ENCODE results near the gene PTK6.

Gene PTK6

DNA sequence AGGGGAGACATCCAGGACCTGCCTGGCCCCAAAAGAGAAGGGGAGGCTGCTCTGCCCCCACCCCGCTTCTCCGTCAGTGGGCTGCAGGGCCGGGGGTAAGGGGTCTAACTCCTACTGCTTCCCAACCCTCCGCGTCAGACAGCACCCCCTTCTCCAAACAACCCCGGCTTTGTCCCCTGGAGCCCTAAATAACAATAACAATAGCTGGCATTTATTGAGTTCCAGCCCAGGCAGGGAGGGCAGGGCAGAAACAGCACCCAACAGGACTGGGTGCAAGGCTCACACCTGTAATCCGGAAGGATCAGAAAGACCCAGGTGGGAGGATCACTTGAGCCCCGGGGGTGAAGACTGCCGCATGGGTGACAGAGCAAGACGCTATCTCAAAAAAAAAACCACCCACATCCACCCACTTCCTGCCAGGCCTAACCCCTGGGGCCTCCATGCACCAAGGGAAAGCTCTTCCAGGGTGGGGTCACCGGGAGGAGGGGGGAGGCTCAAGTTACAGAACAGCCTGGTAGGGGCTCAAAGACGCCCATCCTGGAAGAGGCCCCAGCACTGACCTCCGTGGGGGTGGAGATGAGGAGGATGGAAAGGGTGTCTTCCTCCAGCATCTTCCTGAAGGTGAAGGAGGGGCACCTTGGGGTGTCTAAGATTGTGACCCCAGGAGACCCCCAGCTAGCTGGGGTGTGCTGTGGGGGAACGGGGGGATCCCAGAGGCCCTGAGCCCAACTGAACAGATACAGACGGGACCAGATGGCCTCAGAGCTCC lies 15.5 kb upstream of the PTK6 start:
- Histone ChIP-seq H3K4me1 (ENCODE audit: low read length) (no peaks in the 10 kb centered on the region), H3F3A (ENCODE audit: insufficient read depth, low read length) (no peaks in the 10 kb centered on the region), H3K27ac (ENCODE audit: low read length) (no peak overlapping the region), H3K36me3 (replicated peaks; ENCODE audit: insufficient read depth, low read length) (no peaks in the 10 kb centered on the region), H3K4me3 (ENCODE audit: low read length) (no peak overlapping the region), H3K4me2 (ENCODE audit: low read depth, low read length) (no peak overlapping the region), H3K27me3 (replicated peaks; ENCODE audit: insufficient read depth, low read length) (peaks cover 84% of the 10 kb centered on the region), H3K9ac (ENCODE audit: low read length) (no peak overlapping the region), H2AFZ (ENCODE audit: low read length) (no peak overlapping the region), H4K20me1 (ENCODE audit: insufficient read depth, low read length) (no peaks in the 10 kb centered on the region), H3K79me2 (ENCODE audit: low read length) (no peaks in the 10 kb centered on the region), H3K9me2 (replicated peaks; ENCODE audit: insufficient read depth, low read length) (no peaks in the 10 kb centered on the region), H3K9me3 (replicated peaks; ENCODE audit: insufficient read depth, low read length) (no peaks in the 10 kb centered on the region)
- DNase-seq, result no peak
- TF ChIP-seq EZH2 (optimal IDR thresholded peaks at IDR 0.05; ENCODE audit: low read depth, low read length), result no peak
- TF ChIP-seq, protein P1, sequence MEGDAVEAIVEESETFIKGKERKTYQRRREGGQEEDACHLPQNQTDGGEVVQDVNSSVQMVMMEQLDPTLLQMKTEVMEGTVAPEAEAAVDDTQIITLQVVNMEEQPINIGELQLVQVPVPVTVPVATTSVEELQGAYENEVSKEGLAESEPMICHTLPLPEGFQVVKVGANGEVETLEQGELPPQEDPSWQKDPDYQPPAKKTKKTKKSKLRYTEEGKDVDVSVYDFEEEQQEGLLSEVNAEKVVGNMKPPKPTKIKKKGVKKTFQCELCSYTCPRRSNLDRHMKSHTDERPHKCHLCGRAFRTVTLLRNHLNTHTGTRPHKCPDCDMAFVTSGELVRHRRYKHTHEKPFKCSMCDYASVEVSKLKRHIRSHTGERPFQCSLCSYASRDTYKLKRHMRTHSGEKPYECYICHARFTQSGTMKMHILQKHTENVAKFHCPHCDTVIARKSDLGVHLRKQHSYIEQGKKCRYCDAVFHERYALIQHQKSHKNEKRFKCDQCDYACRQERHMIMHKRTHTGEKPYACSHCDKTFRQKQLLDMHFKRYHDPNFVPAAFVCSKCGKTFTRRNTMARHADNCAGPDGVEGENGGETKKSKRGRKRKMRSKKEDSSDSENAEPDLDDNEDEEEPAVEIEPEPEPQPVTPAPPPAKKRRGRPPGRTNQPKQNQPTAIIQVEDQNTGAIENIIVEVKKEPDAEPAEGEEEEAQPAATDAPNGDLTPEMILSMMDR (IDR thresholded peaks at IDR 0.05; ENCODE audit: low read length), result no peak

DNA sequence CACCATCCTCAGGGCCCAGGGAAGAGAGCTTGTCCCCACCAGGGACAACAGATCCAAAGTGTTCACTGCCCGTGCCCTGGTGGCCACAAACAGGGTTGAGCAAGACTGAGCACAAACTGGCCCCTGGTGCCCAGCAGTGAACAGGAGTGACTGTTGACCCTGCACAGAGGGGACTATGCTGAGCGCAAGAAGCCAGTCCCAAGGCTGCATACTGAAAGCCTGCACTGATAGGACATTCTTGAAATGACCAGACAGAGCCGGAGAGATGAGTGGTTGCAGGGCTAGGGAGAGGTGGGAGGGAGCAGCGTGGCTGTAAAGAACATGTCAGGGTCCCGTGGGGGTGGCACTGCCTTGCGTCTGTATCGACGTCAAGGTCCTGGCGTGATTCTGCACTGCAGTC lies 13.9 kb upstream of the PTK6 start:
- Histone ChIP-seq H3K27ac (ENCODE audit: low read length) (no peak overlapping the region), H3K27me3 (replicated peaks; ENCODE audit: insufficient read depth, low read length) (peaks cover 96% of the 10 kb centered on the region), H3K4me1 (ENCODE audit: low read length) (no peaks in the 10 kb centered on the region), H3K79me2 (ENCODE audit: low read length) (no peaks in the 10 kb centered on the region), H3K4me2 (ENCODE audit: low read depth, low read length) (no peak overlapping the region), H3K9me3 (replicated peaks; ENCODE audit: insufficient read depth, low read length) (no peaks in the 10 kb centered on the region), H3F3A (ENCODE audit: insufficient read depth, low read length) (no peaks in the 10 kb centered on the region), H3K9ac (ENCODE audit: low read length) (no peak overlapping the region), H3K4me3 (ENCODE audit: low read length) (no peak overlapping the region), H4K20me1 (ENCODE audit: insufficient read depth, low read length) (no peaks in the 10 kb centered on the region; the same call in 1 of the 2 replicates), H3K36me3 (replicated peaks; ENCODE audit: insufficient read depth, low read length) (no peaks in the 10 kb centered on the region), H2AFZ (ENCODE audit: low read length) (no peak overlapping the region), H3K9me2 (replicated peaks; ENCODE audit: insufficient read depth, low read length) (no peaks in the 10 kb centered on the region)
- DNase-seq, result no peak
- TF ChIP-seq, protein P1 (IDR thresholded peaks at IDR 0.05; ENCODE audit: low read length), result no peak
- TF ChIP-seq EZH2 (optimal IDR thresholded peaks at IDR 0.05; ENCODE audit: low read depth, low read length) (no peak), EZH2phosphoT487 (IDR thresholded peaks at IDR 0.05; ENCODE audit: low read length) (no peak)

DNA sequence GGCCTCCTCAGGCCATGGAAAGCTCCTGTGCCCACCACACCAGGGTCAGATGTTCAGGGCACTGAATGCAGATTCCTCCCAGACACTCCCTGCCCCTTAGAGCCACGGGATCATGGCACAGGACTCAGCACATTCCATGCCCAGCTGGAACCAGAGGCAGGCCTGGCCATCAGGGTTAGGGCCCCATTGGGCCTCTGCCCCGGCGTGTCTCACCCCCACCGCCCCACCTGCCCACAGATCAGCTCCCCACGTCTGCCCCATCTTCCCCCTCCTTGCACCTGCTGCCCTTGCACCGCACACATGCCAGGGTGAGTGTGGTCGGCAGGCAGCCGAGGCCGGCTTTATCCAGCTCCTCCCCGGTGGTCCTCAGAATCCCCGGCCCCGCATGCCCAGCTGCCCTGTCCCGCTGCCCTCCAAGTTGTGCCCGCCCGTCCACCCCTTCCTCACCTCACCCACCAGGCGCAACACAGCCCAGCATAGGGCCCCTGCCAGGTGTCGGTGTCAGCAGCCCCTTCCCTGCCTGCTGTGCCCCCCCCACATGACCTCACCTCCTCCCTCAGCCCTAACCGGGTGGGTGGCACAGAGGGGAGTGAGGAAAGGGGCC lies 12.6 kb upstream of the PTK6 start:
- Histone ChIP-seq H3K9me2 (replicated peaks; ENCODE audit: insufficient read depth, low read length) (no peaks in the 10 kb centered on the region), H3K79me2 (ENCODE audit: low read length) (no peaks in the 10 kb centered on the region), H2AFZ (ENCODE audit: low read length) (no peak overlapping the region), H3F3A (ENCODE audit: insufficient read depth, low read length) (no peaks in the 10 kb centered on the region), H3K4me3 (ENCODE audit: low read length) (no peak overlapping the region), H3K4me1 (ENCODE audit: low read length) (no peaks in the 10 kb centered on the region), H3K36me3 (replicated peaks; ENCODE audit: insufficient read depth, low read length) (no peaks in the 10 kb centered on the region), H3K9ac (ENCODE audit: low read length) (no peak overlapping the region), H3K4me2 (ENCODE audit: low read depth, low read length) (no peak overlapping the region), H3K9me3 (replicated peaks; ENCODE audit: insufficient read depth, low read length) (no peaks in the 10 kb centered on the region), H4K20me1 (ENCODE audit: insufficient read depth, low read length) (no peaks in the 10 kb centered on the region; the same call in 1 of the 2 replicates), H3K27me3 (replicated peaks; ENCODE audit: insufficient read depth, low read length) (peaks cover 96% of the 10 kb centered on the region), H3K27ac (ENCODE audit: low read length) (no peak overlapping the region)
- DNase-seq, result no peak
- no peak for TF ChIP-seq EZH2 (optimal IDR thresholded peaks at IDR 0.05; ENCODE audit: low read depth, low read length)
- no peak for TF ChIP-seq EZH2phosphoT487 (IDR thresholded peaks at IDR 0.05; ENCODE audit: low read length)
- TF ChIP-seq, protein P1 (IDR thresholded peaks at IDR 0.05; ENCODE audit: low read length), result no peak

Data from MM.1S (cell line).